HCT116 (cell line): ENCODE results near the gene REPS2. TPM values are rescaled to one million over a fixed set of nuclear protein-coding genes. Genes with fewer than 3 reads are reported as not detected.

Experiments
- ATAC-seq: fragments of 200-7000 bp; cut with Tn5 transposase; 2 replicates; pipeline ENCODE4 v1.9.1; 2020; ENCODE audit warnings: mild to moderate bottlenecking, moderate library complexity
- BruUV-seq: library from RNA; stranded (reverse); fragments of 400-500 nt; replicated peaks from 2 replicates; lab custom pipeline; 2021; lab: Mats Ljungman, UMichigan
- CTCF ChIA-PET: fragments of 300-600 bp; sonication (Branson Sonifier 250); formaldehyde crosslinking; loops from one replicate; lab custom pipeline; 2021; ENCODE audit warnings: antibody characterized with exemption; lab: Charles Lee
- POLR2A ChIA-PET: fragments of 300-600, 350-600 bp; sonication (Branson Sonifier 250); formaldehyde crosslinking; loops from one replicate; lab custom pipeline; 2021; ENCODE audit warnings: antibody characterized with exemption; lab: Charles Lee
- RAD21 ChIA-PET, 2 experiments: fragments of 300-600 bp; sonication (Branson Sonifier 250); formaldehyde crosslinking; loops; one replicate each; lab custom pipeline; 2023; ENCODE audit warnings: low total read pairs in 2 of 2; ENCODE audit not compliant: uncharacterized antibody in 2 of 2, unreplicated experiment in 2 of 2, low non-redundant PET in 1 of 2; lab: Charles Lee
- DNase-seq: peaks from one replicate; pipeline ENCODE4 v3.0.0-alpha.2; 2010; ENCODE audit warnings: low read depth, low spot score
- H2AFZ ChIP-seq: fragments of 200-600 bp; shearing (Covaris generic), sonication (generic); 2 replicates; pipeline ENCODE4 v1.6.1; 2017; ENCODE audit warnings: low read depth, mixed run types, mixed read lengths, antibody characterized with exemption, low read length; ENCODE audit not compliant: poor library complexity, severe bottlenecking
- H3K27ac ChIP-seq: 2 replicates; pipeline ENCODE4 v1.5.1; 2012; ENCODE audit warnings: low read depth, low read length
- H3K27me3 ChIP-seq: fragments of 200-600 bp; sonication (generic); 2 replicates; pipeline ENCODE4 v1.6.1; 2016; ENCODE audit warnings: mixed run types, low read length, mixed read lengths; ENCODE audit not compliant: insufficient read depth
- H3K36me3 ChIP-seq, 2 experiments: fragments of 200-500 bp in 1 of 2; fragments of 200-600 bp in 1 of 2; sonication (Bioruptor generic) in 1 of 2; sonication (generic) in 1 of 2; 2 replicates each; pipeline versions ENCODE4 v1.5.1 to v1.6.1; 2014 to 2016; ENCODE audit warnings: low read length in 2 of 2, inconsistent platforms in 1 of 2, mixed read lengths in 1 of 2, mixed run types in 1 of 2; ENCODE audit not compliant: insufficient read depth in 2 of 2, control insufficient read depth in 1 of 2
- H3K4me1 ChIP-seq, 2 experiments: fragments of 200-600 bp in 1 of 2; sonication (generic) in 1 of 2; 2 replicates each; pipeline versions ENCODE4 v1.5.1 to v1.6.1; 2012 to 2017; ENCODE audit warnings: low read length in 2 of 2, inconsistent platforms in 1 of 2, mild to moderate bottlenecking in 1 of 2, mixed read lengths in 1 of 2, mixed run types in 1 of 2, moderate library complexity in 1 of 2; ENCODE audit not compliant: insufficient read depth in 2 of 2, control insufficient read depth in 1 of 2
- H3K4me2 ChIP-seq: fragments of 200-600 bp; sonication (generic); 2 replicates; pipeline ENCODE4 v1.6.1; 2017; ENCODE audit warnings: mixed run types, low read length, mixed read lengths
- H3K4me3 ChIP-seq, 2 experiments: fragments of 200-600 bp in 1 of 2; sonication (generic) in 1 of 2; replicated peaks in 1 of 2; 2 replicates each; pipeline ENCODE4 v1.5.1; 2011 to 2016; ENCODE audit warnings: low read length in 2 of 2, control low read depth in 1 of 2, low read depth in 1 of 2, mild to moderate bottlenecking in 1 of 2, mixed read lengths in 1 of 2, mixed run types in 1 of 2
- H3K79me2 ChIP-seq: fragments of 200-600 bp; sonication (generic); 2 replicates; pipeline ENCODE4 v1.6.1; 2017; ENCODE audit warnings: mild to moderate bottlenecking, mixed run types, low read length, moderate library complexity, mixed read lengths; ENCODE audit not compliant: insufficient read depth
- H3K9ac ChIP-seq: fragments of 200-600 bp; sonication (generic); 2 replicates; pipeline ENCODE4 v1.6.1; 2016; ENCODE audit warnings: low read length, mixed read lengths
- H3K9me2 ChIP-seq: fragments of 200-600 bp; sonication (generic), shearing (Covaris generic); 2 replicates; pipeline ENCODE4 v1.6.1; 2017; ENCODE audit warnings: mixed run types, mild to moderate bottlenecking, moderate library complexity; ENCODE audit not compliant: insufficient read depth
- H3K9me3 ChIP-seq, 2 experiments: fragments of 200-500 bp in 1 of 2; fragments of 200-600 bp in 1 of 2; sonication (Bioruptor generic) in 1 of 2; sonication (generic) in 1 of 2; 2 replicates each; pipeline ENCODE4 v1.6.1; 2014 to 2017; ENCODE audit warnings: low read length in 2 of 2, mixed read lengths in 2 of 2, inconsistent platforms in 1 of 2, low read depth in 1 of 2, mild to moderate bottlenecking in 1 of 2, mixed run types in 1 of 2, moderate library complexity in 1 of 2; ENCODE audit not compliant: control insufficient read depth in 1 of 2, insufficient read depth in 1 of 2
- H4K20me1 ChIP-seq: fragments of 200-600 bp; sonication (generic), shearing (Covaris generic); 2 replicates; pipeline ENCODE4 v1.6.1; 2017; ENCODE audit warnings: mixed run types, mild to moderate bottlenecking, moderate library complexity; ENCODE audit not compliant: insufficient read depth
- ATF3 ChIP-seq: IDR thresholded peaks from 2 replicates; pipeline ENCODE4 v1.6.1; 2012
- CBX3 ChIP-seq: IDR thresholded peaks from 2 replicates; pipeline ENCODE4 v1.6.1; 2012; ENCODE audit warnings: low read depth
- CEBPB ChIP-seq: IDR thresholded peaks from 2 replicates; pipeline ENCODE4 v1.6.1; 2012; ENCODE audit warnings: low read depth
- CTCF ChIP-seq, 3 experiments: fragments of 200-600 bp in 1 of 3; sonication (generic) in 1 of 3; IDR thresholded peaks in 2 of 3; conservative IDR thresholded peaks in 1 of 3; 2 replicates each; pipeline ENCODE4 v1.5.1; 2012 to 2017; ENCODE audit warnings: low read depth in 2 of 3, low read length in 2 of 3, antibody characterized with exemption in 1 of 3, borderline replicate concordance in 1 of 3, control low read depth in 1 of 3, mild to moderate bottlenecking in 1 of 3, mixed read lengths in 1 of 3, mixed run types in 1 of 3, moderate library complexity in 1 of 3; ENCODE audit not compliant: insufficient read depth in 1 of 3
- EGR1 ChIP-seq: IDR thresholded peaks from 2 replicates; pipeline ENCODE4 v1.6.1; 2012; ENCODE audit warnings: low read depth
- EZH2 ChIP-seq: fragments of 200-600 bp; sonication (generic); IDR thresholded peaks from 2 replicates; pipeline ENCODE4 v1.6.1; 2017; ENCODE audit warnings: antibody characterized with exemption, mixed run types
- EZH2phosphoT487 ChIP-seq: fragments of 200-600 bp; IDR thresholded peaks from 2 replicates; pipeline ENCODE4 v1.6.1; 2018; ENCODE audit warnings: antibody characterized with exemption, borderline replicate concordance
- FOSL1 ChIP-seq: IDR thresholded peaks from 2 replicates; pipeline ENCODE4 v1.6.1; 2012; ENCODE audit warnings: low read depth
- JUND ChIP-seq: IDR thresholded peaks from 2 replicates; pipeline ENCODE4 v1.6.1; 2012
- MAX ChIP-seq: IDR thresholded peaks from 2 replicates; pipeline ENCODE4 v1.6.1; 2012
- POLR2AphosphoS5 ChIP-seq: IDR thresholded peaks from 2 replicates; pipeline ENCODE4 v1.6.1; 2011; ENCODE audit warnings: mild to moderate bottlenecking, low read depth, low read length, moderate library complexity
- RAD21 ChIP-seq: IDR thresholded peaks from 2 replicates; pipeline ENCODE4 v1.6.1; 2012; ENCODE audit warnings: low read depth, mild to moderate bottlenecking
- SP1 ChIP-seq: IDR thresholded peaks from 2 replicates; pipeline ENCODE4 v1.6.1; 2012; ENCODE audit warnings: low read depth
- SRF ChIP-seq: IDR thresholded peaks from 2 replicates; pipeline ENCODE4 v1.6.1; 2012; ENCODE audit warnings: low read depth
- TCF7L2 ChIP-seq: IDR thresholded peaks from 2 replicates; pipeline ENCODE4 v1.7.0; 2011; ENCODE audit warnings: borderline replicate concordance, inconsistent platforms; ENCODE audit not compliant: insufficient read depth, insufficient read length; ENCODE audit errors: extremely low read depth
- YY1 ChIP-seq: IDR thresholded peaks from 2 replicates; pipeline ENCODE4 v1.6.1; 2011; ENCODE audit warnings: low read length, low read depth, moderate library complexity, mild to moderate bottlenecking; ENCODE audit not compliant: insufficient replicate concordance; ENCODE audit errors: extremely low read depth
- ZBTB33 ChIP-seq: IDR thresholded peaks from 2 replicates; pipeline ENCODE4 v1.6.1; 2011; ENCODE audit warnings: mild to moderate bottlenecking, low read length, moderate library complexity; ENCODE audit not compliant: insufficient replicate concordance; ENCODE audit errors: extremely low read depth
- ZFX ChIP-seq: fragments of 450-650 bp; IDR thresholded peaks from 2 replicates; pipeline ENCODE4 v1.6.1; 2017
- ZNF274 ChIP-seq: fragments of 200-500 bp; sonication (Bioruptor generic); IDR thresholded peaks from 2 replicates; pipeline ENCODE4 v1.6.1; 2014; ENCODE audit warnings: mild to moderate bottlenecking, low read depth, low read length, inconsistent platforms
- intact Hi-C: fragments of 100-400 bp; cut with micrococcal nuclease; formaldehyde crosslinking; loops from 2 replicates; pipeline ENCODE4 v1.10.0; 2022
- total RNA-seq: library from RNA; stranded (reverse); gene quantifications from one replicate; pipeline ENCODE4 v1.2.1, GENCODE V29; 2021; ENCODE audit not compliant: unreplicated experiment

Gene REPS2
- total RNA-seq, 1 experiment from 2014 or later, result 4.5 TPM

- ChIA-PET POLR2A (no interaction called here), CTCF (no interaction called here), RAD21 (no interaction called here)
- ATAC-seq (no peak), DNase-seq (no peak)
- Histone ChIP-seq H3K9me3 (no peaks in the 10 kb centered on the region), H3K4me3 (no peak overlapping the region), H2AFZ (no peak overlapping the region), H3K9ac (no peak overlapping the region), H3K9me2 (no peaks in the 10 kb centered on the region), H3K79me2 (no peaks in the 10 kb centered on the region), H3K27ac (no peak overlapping the region), H3K4me1 (no peaks in the 10 kb centered on the region), H3K27me3 (no peaks in the 10 kb centered on the region), H3K36me3 (no peaks in the 10 kb centered on the region), H4K20me1 (no peaks in the 10 kb centered on the region), H3K4me2 (no peak overlapping the region)
- TF ChIP-seq SP1 (no peak), YY1 (no peak), ZBTB33 (no peak), ATF3 (no peak), EGR1 (no peak), ZFX (no peak), EZH2phosphoT487 (no peak), JUND (no peak), POLR2AphosphoS5 (no peak), FOSL1 (no peak), RAD21 (no peak), ZNF274 (no peak), SRF (no peak), EZH2 (no peak), CEBPB (no peak), TCF7L2 (no peak), CBX3 (no peak), MAX (no peak), CTCF (IDR thresholded peaks at IDR 0.05 in 2 of 3, conservative IDR thresholded peaks at IDR 0.05 in 1 of 3; ENCODE audit: borderline replicate concordance in 1 of 3, insufficient read depth in 1 of 3, low read depth in 2 of 3, low read length in 2 of 3) (no peak)
- intact Hi-C loops, result no loop called here
- BruUV-seq, result no TSS peak
Measured at GRCh38 chrX:17062065-17062464, 115.6 kb downstream of the REPS2 start.
